Stimulated activated CD4-positive, alpha-beta T cell treated with anti-CD3 and anti-CD28 coated beads, Interleukin-2, amount 100 ng/mL, for 48 hours (primary cell): Measurements from ENCODE around the gene DNPEP.

ENCODE experiments used
- DNase-seq, 2 donors: peaks; one replicate each; pipeline ENCODE4 v3.0.0-alpha.2; 2020

Gene DNPEP

GRCh38 chr2:219387306-219388120, at the start of gene DNPEP:
DNPEP (minus strand) TSS chr2:219387912; CDS start chr2:219387794, 118 bp downstream.
- peak; percentile 93 to 98 for DNase-seq

- DNase-seq = no peak
Observed at GRCh38 chr2:219437141-219437540, 49.4 kb upstream of the DNPEP start.

GRCh38 chr2:219436491-219436890, 48.8 kb upstream of the DNPEP start:
- no peak for DNase-seq

GRCh38 chr2:219435701-219436100, 48.0 kb upstream of the DNPEP start:
- DNase-seq = no peak

DNA sequence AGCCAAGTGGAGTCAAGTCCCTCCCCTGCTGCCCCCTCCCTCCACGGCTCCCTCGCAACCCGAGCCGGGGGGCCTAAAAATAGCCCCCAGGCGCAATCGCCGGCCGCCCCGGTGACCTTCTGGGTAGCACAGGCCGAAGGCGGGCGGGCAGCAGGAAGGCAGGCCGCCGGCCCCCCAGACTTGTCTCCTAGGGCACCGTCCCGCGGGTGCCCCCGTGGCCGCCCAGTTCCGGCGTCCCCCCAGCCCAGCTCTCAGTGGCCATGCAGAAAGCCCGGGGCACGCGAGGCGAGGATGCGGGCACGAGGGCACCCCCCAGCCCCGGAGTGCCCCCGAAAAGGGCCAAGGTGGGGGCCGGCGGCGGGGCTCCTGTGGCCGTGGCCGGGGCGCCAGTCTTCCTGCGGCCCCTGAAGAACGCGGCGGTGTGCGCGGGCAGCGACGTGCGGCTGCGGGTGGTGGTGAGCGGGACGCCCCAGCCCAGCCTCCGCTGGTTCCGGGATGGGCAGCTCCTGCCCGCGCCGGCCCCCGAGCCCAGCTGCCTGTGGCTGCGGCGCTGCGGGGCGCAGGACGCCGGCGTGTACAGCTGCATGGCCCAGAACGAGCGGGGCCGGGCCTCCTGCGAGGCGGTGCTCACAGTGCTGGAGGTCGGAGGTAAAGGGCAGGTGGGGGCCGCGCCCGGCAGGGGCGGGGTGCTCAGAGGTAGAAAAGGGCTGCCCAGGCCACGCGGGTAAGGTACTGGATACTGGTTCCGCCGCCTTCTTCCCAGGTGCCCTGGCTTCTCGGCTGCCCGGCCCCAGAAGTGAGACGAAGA, 47.2 kb upstream of the DNPEP start, which contains the start of gene SPEG:
Gene SPEG (plus strand): TSS at position 126 of the 808 bp plus-strand sequence. CDS start 135 bp downstream, at position 261.
- no peak for DNase-seq

DNA sequence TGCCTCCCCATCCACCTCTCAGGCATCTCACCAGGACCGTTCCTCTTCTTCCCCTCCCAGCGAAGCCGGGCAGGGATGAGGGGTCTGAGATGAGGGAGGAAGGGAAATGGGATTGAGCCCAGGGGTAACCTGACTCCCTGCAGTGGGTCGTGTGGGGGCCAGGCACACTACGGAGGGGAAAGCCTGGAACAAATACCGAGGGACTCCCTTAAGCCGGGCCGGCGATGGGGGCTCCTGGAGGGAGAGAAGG, 46.7 kb upstream of the DNPEP start:
- DNase-seq = no peak

DNA sequence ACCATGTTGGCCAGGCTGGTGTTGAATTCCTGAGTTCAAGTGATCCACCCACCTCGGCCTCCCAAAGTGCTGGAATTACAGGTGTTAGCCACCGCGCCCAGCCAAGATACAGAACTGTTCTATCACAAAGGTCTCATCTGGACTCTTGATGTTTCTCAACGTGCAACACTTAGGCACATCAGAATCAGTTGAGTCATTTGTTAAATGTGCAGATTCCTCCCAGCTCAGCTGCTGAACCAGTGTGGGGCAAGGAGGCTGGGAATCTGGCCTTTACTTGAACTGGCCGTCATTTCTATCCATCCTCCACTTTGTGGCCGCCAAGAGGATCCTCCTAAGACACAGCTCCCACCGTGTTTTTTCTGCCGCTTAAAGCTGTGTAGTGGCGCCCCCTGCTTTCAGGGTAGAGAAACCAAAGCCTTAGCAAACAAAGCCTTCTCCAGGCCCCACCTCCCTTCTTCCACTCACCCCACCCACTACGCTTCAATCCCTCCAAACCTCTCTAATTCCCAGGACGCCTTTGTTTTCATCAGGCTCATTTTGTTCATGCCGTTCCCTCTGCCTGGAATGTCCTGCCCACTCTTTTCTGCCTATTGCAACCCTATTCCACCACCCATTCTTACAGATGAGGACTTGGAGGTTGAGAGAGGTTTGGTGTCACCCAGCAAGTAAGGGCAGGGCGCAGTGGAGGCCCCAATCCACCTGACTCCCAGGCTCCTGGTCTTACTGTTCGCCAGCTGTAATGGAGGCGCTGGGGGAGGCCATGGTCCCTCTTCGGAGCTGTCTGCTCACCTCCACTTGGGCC, 46.2 kb upstream of the DNPEP start:
- DNase-seq = peak; percentile 26 to 45

- no peak for DNase-seq
Observed at GRCh38 chr2:219430633-219431615, 43.2 kb upstream of the DNPEP start.

DNA sequence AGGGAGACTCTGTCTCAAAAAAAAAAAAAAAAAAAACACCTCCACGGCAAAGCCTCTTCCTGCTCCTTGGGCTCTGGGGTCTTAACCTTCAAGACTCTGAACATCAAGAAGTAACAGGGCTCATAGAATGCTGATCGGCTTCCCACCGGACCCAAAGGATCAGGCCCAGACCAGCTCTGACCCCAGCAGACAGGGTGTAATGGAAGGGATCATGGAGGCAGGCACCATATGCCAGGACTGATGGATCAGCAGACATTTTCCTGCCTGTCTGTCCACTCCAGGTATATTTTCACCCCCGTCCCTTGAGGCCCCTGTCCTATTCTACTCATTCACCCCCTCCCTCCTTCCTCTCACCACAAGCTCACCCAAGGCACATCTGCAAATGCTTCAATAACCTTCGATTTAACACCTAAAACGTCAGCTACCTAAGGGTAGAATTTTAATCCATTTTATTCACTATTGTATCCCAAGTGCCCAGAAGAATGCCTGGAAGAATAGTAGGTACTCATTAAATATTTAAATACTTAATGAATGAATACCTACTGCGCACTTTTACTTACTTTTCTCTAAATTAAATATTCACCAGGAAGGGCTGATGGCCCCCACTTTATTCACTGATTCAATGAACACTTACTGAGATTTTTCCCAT, 42.4 kb upstream of the DNPEP start:
- no peak for DNase-seq

DNA sequence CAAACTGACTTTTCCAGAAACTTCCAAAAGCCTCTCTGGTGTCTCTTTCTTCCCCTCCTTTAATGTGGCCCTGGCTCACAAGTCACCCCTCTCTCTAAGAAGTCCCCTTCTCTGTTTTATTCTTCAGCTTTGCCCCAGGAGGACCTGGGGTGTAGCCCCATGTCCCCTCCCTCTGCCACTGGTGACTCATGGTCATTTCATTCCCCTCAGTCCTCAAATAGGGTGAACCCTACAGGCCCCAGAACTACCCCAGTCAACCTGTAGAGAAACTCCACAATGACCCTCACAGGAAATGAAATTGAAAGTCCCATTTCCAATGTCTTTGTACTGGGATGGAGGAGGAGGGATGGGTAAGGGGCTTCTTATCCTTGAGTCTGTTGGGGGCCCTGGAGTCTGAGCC, 40.8 kb upstream of the DNPEP start:
- no peak for DNase-seq

DNA sequence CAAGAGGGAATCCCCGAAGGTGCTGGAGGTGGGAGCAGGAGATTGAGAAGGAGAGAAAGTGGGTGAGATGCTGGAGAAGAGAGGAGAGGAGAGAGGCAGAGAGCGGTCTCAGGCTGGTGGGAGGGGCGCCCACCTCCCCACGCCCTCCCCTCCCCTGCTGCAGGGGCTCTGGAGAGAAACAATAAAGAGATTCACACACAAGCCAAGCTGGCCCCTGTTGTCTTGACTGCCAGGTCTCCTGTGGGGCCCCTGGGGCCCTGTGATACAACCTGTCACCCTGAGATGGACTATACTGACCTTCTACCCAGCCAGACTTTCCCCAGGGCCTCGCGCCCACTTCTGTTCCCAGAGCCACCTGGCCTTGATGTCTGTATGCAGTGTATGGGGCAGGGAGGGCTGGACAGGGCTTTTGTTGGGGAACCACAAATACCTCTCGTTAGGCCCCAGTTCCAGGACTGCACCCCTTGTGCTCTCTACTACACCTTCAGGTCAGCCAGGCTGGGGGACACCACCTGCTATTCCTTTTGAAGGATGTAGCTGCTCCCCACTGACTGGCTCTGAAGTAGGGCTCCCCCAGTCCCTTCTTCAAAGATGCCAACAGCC, 38.9 kb upstream of the DNPEP start:
- no peak for DNase-seq

DNA sequence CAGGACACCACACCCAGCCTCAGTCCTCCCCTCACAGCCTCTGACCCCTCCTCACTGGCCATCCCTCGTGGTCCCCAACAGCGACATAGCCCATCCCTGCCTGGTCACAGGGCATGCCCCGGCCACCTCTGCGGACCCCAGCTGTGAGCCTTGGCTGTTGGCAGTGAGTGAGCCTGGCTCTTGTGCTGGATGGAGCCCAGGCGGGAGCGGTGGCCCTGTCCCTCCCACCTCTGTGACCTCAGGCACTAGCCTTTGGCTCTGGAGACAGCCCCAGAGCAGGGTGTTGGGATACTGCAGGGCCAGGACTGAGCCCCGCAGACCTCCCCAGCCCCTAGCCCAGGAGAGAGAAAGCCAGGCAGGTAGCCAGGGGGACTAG, 38.3 kb upstream of the DNPEP start:
- no peak for DNase-seq

DNA sequence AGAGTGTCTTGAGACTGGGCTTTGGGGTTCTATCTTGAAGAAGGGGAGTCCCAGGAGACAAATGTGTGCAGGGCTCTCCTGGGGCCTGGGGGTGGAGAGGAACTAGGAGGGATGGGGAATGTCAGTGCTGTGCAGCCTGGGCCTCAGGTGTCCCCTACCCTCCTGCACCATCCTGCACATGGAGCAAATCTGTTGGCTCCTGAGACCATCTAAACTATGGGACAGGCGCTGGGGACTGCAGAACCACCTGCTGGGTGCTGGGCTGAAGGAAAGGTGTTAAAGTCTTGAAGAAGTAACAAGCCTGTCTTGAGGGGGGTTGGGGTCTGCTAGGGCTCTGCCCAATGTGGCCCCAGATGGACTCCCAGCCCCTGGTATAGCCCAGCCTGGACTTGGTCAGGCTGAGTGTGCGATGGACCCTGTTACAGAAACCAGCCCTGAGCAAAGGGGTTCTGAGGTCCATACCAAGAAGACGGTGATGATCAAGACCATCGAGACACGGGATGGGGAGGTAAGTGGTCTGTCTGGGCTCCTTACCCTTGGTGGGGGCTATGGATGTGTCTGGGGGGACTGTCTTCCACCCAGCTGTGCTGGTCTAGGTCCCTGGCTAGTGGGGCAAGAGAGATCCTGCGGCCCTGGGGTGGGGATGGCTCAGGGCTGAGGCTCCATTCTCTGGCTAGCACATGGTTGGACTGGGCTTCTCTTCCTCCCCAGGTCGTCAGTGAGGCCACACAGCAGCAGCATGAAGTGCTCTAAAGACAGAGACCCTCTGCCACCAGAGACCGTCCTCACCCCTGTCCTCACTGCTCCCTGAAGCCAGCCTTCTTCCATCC, 37.7 kb upstream of the DNPEP start:
- no peak for DNase-seq

- DNase-seq = no peak
Observed at GRCh38 chr2:219423652-219424377, 36.1 kb upstream of the DNPEP start.

DNA sequence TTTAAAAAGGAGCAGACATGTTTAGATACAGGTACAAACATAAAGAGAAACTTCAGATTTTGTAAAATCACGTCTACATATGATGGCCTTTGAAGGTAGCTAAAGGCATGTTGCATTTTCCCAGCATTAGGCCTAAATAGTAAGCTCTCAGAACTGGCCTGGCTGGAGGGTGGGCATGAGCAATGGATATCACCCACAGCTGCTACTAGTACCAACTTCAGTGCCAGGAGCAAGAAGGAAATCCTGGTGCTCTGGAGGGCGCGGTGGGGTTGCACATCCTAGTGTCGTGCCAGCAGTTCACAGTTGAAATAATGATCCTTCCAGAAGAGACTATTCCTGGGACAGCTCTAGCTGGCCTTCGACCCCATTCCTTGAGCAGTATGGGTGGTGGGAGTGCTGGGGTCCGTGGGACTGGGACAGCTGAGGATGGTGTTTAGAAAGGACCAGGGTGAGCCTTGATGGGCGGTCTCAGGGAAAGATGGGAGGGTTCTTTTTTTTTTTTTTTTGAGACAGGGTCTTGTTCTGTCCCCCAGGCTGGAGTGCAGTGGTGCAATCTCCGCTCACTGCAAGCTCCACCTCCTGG, 35.3 kb upstream of the DNPEP start:
- no peak for DNase-seq

DNA sequence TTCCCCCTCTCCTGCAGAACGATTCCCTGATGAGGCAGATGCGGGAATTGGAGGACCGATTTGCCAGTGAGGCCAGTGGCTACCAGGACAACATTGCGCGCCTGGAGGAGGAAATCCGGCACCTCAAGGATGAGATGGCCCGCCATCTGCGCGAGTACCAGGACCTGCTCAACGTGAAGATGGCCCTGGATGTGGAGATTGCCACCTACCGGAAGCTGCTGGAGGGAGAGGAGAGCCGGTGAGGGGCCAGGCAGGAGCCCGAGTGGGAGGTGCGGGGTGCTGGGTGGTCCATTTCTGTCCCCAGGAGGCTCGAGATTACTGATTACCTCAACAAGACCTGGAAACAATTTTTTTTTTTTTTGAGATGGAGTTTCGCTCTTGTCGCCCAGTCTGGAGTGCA, 33.6 kb upstream of the DNPEP start:
- DNase-seq = no peak

- DNase-seq = no peak
Observed at GRCh38 chr2:219420687-219421086, 33.0 kb upstream of the DNPEP start.

GRCh38 chr2:219419331-219420197, 31.9 kb upstream of the DNPEP start:
- DNase-seq = no peak
